ENCODE results near the gene GAS5.

- TF ChIP-seq GTF2B (IDR thresholded peaks at IDR 0.05; ENCODE audit: extremely low read depth, insufficient read length) (no peak), PRDM10 (IDR thresholded peaks at IDR 0.05; ENCODE audit: partially characterized antibody) (no peak), E2F4 (CRISPR knock-in tag; IDR thresholded peaks at IDR 0.05; ENCODE audit: low read depth) (no peak), TSHZ1 (CRISPR knock-in tag; IDR thresholded peaks at IDR 0.05) (no peak), ESRRA (IDR thresholded peaks at IDR 0.05; ENCODE audit: borderline replicate concordance, low read depth) (no peak), PHF8 (IDR thresholded peaks at IDR 0.05; ENCODE audit: borderline replicate concordance, low read length) (no peak), ZNF507 (tag; conservative IDR thresholded peaks at IDR 0.05) (no peak), STAG1 (CRISPR knock-in tag; IDR thresholded peaks at IDR 0.05; ENCODE audit: borderline replicate concordance) (no peak), BMI1 (IDR thresholded peaks at IDR 0.05; ENCODE audit: low read length) (no peak)
Observed at GRCh38 chr1:173894189-173894588, 26.4 kb upstream of the GAS5 start.
